GM21576 (cell line): ENCODE data around the gene CYBC1.
A peak's percentile ranks its signal among the peaks of the same experiment; 100 is the strongest.
"Not testable (repeated sequence)": the region's sequence is repeated elsewhere in the genome, so short reads cannot be mapped to it uniquely, and the experiment has no call there.

Source experiments
- ATAC-seq: cut with Tn5 transposase; IDR thresholded peaks from one replicate; pipeline ENCODE4 v1.9.1; 2021; ENCODE audit warnings: mild to moderate bottlenecking, moderate library complexity; ENCODE audit not compliant: unreplicated experiment

Gene CYBC1

DNA sequence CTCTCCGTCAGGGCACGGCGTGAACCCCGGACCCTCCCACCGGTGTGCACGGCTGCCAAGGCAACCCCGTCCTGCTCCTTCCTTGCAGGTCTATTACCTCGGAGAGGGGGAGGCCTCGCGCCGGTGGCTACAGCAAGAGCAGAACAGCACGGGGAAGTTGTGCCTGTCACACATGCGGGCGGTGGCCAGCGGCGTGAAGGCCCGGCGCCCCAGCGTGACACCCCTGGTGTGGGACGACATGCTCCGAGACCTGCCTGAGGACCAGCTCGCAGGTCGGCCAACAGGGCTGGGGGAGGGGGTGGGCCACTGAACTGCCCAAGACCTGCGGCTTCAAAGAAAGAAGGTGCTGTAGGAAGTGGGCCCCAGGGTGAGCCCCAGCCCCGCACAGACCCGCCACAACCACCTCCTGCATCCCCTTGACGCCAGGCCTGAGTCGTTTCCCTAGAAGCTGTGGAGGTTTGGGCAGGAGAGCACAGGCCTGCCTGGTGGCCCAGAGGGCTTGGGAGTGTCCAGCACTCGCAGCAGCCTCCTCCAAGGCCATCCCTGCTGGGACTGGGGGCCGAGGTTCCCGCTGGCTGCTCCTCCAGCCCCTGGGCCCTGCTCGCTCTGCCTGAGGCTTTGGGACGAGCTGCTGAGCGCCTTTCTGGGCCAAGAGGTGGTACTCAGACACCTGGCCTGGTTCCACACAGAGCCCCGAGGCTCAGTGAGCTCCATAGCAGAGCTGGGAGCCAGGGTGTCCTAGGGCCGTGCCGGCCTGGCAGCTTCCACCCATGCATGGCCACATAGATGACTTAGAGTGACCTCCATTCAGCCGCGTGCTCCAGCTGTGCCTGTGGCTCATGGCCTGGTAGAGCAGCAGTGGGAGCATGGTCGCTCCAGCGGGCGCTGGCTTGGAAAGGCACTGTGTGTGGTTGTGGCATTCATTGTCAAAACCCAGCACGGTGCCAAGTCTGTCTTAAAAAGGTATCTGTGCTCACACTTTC lies 14.7 kb downstream of the CYBC1 start:
- no peak for ATAC-seq

DNA sequence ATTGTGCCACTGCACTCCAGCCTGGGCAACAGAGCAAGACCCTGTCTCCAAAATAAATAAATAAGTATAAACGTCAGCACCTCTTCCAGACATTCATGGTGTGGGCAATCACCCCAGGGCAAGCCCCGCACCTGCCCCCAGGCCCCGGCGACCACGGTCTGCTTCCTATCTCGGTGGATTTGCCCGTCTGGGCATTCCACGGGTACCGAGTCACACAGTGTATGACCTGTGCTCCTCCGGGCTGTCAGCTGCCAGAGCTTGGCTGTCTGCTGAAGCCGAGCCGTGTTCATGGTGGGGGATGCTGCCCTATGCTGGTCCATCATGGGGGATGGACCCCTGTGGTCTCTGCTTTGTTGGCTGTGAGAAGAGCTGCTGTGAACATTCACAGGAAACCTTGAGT lies 15.4 kb downstream of the CYBC1 start:
- no peak for ATAC-seq

DNA sequence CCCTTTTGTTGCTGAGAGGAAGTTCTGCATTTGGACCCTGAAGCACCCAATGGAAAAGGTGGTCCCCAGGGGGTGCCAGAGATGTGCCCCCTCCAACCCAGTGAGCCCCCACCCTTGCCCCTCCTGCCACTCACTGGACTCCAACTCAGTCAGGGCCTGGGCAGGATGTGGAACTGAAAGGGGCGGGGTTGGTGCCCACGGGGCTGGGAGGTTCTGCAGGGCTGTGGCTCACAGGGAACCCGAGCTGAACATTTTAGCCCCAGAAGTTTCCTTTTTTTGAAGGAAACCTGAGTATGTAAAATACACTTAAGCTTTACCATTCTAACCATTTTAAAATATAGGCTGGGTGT lies 16.4 kb downstream of the CYBC1 start:
- ATAC-seq = no peak

- no peak for ATAC-seq
Observed at GRCh38 chr17:82433560-82434215, 16.9 kb downstream of the CYBC1 start.

GRCh38 chr17:82432017-82432416 lies 18.5 kb downstream of the CYBC1 start:
- no peak for ATAC-seq

DNA sequence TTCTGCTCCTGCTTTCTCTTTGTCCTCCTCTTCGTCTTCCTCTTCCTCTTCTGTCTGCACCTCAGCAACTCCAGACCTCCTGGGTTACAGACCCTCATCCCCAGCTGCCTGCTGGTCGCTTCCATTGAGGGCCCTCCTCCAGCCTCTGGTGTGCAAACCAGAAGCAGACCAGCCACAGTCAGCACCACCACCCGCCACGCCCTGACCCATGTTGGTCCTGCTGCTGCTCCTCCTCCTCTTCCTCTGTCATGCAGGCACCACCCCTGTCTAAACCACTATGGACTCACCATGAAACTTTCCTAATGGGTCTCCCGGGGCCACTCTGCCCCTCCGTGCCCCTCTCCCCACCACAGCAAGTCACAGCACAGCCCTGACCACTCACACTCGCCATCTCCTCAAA lies 20.7 kb downstream of the CYBC1 start:
- no peak for ATAC-seq

GRCh38 chr17:82428546-82428945 lies 22.0 kb downstream of the CYBC1 start:
- ATAC-seq = no peak

GRCh38 chr17:82424863-82425159 lies 25.7 kb downstream of the CYBC1 start:
- no peak for ATAC-seq

DNA sequence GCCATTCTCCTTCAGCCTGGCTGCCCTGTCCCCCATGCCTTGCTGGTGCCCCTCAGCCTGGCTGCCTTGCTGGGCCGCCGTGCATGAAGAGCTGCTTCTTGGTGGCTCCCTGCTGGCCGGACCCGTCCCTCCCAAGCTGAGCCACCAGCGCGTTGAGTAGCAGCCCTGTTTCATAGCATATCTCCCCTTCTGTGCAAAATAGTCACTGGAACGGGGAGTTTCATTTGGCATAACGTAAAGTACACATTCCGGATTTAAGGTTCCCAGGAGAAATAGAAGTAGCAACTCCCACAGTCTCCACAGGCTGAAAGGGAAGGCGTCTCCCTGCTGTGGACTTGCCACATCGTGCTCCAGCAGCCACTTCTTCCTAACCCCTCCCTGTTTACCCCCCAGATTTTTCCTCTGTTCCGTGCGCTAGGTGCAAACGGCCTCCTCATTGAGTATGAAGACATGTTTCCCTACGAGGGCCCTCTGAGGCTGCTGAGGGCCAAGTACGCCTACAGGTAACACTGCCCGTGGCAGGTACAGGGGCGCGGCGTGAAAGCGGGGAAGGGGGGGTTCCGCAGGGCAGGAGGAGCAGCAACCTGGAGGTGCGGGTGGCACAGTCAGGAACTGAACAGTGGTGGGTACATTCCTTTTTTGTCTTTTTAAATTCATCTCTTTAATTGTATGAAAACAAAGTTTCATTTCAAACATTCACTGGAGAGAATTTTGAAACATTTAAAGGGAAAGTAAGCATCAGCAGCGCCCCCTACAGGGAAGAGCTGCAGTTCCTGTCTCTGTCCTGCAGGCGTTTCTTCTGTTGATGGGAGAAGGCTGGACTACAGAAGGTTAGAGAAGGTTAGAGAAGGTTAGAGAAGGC lies 26.3 kb downstream of the CYBC1 start:
- ATAC-seq = no peak

- no peak for ATAC-seq
Observed at GRCh38 chr17:82419540-82419939, 31.0 kb downstream of the CYBC1 start.

- ATAC-seq = peak; percentile 76
Observed at GRCh38 chr17:82418001-82418986, 32.3 kb downstream of the CYBC1 start, which contains the start of the genes HEXD and OGFOD3. TSS of gene HEXD (plus strand) at chr17:82418347. CDS start at chr17:82419800, 1,453 bp downstream. TSS of gene OGFOD3 (minus strand) at chr17:82418586. CDS start at chr17:82418485, 101 bp downstream.

DNA sequence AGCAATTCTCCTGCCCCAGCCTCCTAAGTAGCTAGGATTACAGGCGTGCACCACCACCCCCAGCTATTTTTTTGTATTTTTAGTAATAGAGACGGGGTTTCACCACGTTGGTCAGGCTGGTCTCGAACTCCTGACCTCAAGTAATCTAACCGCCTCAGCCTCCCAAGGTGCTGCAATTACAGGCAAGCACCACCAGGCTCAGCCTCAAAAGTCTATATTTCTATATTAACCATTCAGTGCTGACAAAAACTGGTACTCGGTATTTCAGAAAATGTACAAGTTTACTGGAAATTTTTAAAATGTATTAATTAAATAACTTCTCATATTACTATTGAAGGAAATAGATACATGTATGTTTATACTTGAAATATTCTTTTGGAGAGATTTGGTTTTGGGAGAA lies 33.8 kb downstream of the CYBC1 start:
- no peak for ATAC-seq

GRCh38 chr17:82416264-82416663 lies 34.3 kb downstream of the CYBC1 start:
- ATAC-seq = no peak

DNA sequence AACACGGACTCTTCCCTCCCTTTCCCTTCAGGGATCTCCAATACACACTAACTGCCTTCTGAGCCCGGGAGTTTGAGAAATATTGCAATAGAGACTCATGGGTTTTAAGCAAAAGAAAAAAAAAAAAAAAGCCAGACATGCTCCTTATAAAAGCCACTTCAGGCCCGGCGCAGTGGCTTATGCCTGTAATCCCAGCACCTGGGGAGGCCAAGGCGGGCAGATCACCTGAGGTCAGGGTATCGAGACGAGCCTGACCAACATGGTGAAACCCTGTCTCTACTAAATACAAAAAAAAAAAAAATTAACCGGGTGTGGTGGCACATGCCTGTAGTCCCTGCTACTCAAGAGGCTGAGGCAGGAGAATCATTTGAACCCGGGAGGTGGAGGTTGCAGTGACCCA lies 34.8 kb downstream of the CYBC1 start:
- no peak for ATAC-seq

DNA sequence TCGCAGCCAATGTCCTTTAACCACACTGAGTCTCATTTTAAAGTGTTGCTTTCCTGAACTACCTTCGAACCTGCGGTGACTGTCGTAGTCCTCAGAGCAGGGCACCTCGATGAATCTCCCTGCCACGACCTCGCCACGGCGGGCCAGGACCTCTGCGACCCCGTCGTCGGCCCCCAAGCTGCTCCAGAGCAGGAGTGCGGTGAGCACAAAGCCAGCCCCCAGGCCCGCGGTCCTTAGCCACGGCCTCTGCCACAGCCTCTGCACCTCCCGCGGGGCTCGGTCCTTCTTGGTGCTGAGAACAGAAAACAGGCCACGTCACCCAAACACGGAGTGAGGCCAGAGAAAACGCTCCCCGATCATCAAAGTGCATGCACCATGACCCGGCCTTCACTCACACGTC lies 35.2 kb downstream of the CYBC1 start:
- ATAC-seq = no peak

DNA sequence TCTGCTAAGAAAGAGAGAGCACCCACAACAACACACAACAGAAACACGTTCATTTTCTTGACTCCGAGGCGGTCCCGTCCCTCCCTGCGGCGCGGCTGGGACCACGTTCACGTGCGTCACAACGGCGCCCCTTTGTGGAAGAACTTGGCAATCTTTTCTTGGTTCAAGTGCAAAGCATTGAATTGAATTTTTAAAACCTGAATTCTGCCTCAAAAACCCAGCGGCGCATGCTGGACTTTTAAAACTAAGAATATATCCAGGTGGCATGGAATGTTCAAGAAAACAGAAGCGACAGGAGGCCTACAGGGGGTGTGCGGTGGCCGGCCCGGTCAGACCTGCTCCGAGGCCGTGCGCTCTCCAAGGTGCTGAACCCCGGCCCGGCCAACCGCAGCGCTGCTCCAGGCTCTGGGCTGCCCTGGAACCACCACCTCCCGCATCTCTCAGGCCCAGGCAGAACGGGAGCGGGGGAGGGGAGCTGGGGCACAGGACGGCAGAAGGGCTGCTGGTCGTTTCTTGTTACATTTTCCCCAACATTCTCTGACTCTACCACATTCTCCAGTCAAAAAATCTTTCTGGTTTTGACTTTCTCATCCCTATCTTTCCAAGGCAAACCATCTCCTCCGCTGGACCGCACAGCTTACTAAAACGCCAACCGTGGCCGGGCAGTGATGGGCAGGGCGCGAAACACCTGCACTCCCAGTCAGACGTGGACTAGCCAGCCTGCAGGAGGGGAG lies 35.8 kb downstream of the CYBC1 start:
- no peak for ATAC-seq

DNA sequence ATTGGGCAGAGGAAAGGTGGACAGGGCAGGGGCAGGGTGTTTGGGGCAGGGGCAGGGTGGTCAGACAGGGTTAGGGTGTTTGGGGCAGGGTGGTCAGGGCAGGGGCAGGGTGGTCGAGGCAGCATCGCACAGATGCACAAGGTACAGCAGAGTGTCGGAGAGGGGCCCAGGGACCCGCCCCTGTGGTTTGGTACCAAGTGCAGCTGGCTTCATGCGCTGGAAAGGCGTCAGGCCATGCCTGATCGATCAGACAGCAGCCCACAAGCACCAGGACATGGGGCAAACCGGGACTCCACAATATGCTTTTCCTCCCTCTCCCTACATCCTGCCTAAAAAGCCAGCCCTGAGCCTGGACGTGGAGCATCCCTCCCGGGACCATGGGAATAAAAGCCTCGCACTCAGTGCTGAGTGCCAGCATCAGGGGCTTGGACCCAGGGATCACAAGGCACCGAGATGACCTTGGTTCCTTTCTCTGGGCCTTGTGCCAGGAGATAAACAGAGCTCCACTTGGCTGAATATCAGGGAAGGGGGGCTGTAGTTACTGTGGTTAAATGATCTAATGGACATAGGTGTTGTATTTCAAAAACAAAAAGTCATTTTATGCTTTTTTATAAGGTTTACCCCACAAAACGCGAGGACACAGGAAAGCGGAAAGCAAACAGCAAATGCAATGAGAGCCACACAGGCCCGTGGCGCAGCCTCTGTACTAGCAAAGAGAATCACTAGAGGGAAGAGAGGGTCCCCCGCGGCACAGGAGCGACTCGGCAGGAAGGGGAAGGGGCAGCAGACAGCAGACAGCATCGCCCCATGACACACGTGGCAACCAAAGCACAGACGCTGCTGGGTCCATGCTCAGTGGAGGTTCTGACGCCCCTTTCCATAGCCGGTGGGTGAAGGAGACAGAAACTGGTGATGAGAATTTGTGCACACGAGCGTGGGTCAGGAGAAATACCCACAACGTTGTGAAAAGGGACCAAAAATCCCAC lies 37.7 kb downstream of the CYBC1 start:
- ATAC-seq = no peak

- ATAC-seq = not testable (repeated sequence)
Observed at GRCh38 chr17:82412081-82412480, 38.5 kb downstream of the CYBC1 start.
